NCI-H1092 treated with DMSO at 0.1 percent for 48 hours (cell line): Measurements from ENCODE around the gene RIMBP2.

ENCODE experiments used
- DNase-seq: peaks from one replicate; lab custom pipeline; 2025; lab: John Stamatoyannopoulos, UW

The RIMBP2 gene

GRCh38 chr12:130537051-130537450 is 179.0 kb downstream of the RIMBP2 start:
- no peak for DNase-seq

DNA sequence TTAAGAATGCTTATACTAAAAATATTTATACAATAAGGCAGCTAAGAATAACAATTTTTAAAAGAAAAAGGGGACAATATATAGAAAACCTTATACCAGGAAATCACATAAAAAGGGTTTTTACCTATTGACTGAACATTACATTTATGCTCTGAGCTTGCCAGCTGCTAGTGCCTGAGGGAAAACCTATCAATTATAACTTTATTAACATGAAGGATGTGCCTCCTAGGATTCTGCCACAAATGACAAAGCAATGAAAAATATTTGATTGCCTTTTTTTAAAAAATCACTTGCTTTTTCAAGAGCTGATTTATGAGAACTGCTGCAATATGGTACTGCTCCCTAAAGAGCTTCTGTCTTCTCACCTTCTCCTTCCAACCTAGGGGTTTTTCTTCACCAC is 185.7 kb downstream of the RIMBP2 start:
- DNase-seq, result no peak

GRCh38 chr12:130529781-130530180 is 186.3 kb downstream of the RIMBP2 start:
- no peak for DNase-seq

GRCh38 chr12:130527239-130527638 is 188.9 kb downstream of the RIMBP2 start:
- DNase-seq, result no peak

DNA sequence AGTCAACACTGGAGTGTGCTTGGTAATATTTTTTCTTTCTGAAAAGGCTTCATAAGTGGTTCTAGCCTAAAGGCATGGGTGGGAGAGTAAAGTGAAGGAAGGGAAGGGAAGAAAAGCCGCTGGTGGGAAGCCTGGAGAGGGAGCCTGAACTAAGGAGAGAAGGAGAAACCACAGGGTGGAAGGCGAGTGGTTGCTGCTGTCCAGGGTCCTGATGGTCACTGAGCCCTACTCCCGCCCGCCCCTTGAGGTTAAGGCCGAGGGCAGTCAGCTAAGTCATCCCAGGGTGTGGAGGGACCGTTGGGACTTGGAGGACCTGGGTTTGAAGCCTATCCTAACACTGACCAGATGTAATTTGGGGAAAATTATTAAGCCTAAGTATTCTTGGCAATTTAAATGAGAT is 189.3 kb downstream of the RIMBP2 start:
- no peak for DNase-seq

- DNase-seq, result no peak
Observed at GRCh38 chr12:130525384-130526172, 190.5 kb downstream of the RIMBP2 start.

DNA sequence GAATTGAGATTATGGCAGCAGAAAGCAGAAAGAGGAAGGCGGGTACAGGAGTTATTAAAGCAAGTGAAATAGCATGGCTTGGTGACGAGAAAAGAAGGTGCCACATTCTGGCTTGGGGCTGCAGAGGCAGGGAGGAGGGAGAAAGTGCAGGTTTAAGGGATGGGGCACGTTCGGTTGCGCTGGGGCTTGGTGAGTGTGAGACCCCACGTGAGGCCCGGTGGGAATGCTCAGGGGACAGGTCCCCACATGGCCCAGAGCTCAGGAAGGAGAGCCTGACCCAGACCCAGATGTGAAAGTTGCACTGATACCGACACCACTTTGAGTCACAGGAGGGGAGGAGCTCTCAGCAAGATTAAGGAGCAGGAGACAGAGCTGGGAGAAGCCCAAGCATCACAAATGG is 191.3 kb downstream of the RIMBP2 start:
- no peak for DNase-seq

- DNase-seq, result no peak
Observed at GRCh38 chr12:130523863-130524614, 192.1 kb downstream of the RIMBP2 start.

DNA sequence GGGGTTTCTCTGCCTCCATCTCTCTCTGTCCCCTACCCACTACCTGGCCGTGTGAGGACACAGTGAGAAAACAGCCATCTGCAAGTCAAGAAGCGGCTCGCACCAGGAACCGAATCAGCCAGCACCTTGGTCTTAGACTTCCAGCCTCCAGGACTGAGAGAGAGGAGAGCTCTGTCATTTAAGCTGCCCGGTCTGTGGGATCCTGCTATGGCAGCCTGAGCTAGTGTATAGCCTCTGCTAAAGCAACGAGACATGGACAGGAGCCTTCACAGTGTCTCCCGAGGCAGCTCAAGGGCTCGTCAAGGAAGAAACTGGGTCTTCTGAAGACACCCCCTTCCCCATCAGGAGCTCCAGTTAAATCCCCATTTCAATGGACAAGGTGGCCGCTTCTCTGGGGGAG is 192.9 kb downstream of the RIMBP2 start:
- no peak for DNase-seq

GRCh38 chr12:130522244-130522834 is 193.8 kb downstream of the RIMBP2 start:
- no peak for DNase-seq

DNA sequence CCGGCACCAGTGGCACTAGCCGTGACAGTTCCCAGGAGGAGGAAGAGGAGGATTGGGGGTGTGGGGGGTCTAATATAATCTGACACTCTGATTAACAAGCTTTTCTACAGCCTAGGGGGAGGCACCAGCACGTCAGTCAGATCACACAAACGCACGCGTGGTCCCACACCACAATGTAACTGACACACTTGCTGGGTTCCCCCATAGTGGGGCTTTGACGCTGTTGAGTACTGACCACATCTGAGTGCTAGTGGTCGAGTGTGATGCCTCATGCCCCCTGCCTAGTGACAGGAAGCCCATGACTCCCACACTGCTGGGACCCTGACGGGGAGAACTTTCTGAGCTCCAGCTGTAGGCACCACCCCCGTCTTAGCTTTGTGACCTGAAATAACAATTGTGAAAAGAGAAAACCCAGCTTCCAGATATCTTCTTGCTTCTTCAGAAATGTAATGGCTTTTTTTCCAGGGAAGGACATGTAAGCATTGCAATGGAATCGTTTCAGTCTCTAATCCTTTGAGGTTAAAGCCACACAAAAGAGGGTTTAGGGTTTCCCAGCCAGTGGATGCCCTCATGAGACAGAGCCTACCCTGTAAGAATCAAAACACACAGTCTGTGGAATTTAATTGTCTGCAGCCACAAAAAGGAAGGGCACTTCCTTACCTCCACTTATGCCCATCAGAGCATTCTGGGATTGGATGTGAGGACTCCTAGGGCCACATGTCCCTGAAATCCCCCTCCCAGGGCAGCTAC is 194.5 kb downstream of the RIMBP2 start:
- DNase-seq, result no peak

DNA sequence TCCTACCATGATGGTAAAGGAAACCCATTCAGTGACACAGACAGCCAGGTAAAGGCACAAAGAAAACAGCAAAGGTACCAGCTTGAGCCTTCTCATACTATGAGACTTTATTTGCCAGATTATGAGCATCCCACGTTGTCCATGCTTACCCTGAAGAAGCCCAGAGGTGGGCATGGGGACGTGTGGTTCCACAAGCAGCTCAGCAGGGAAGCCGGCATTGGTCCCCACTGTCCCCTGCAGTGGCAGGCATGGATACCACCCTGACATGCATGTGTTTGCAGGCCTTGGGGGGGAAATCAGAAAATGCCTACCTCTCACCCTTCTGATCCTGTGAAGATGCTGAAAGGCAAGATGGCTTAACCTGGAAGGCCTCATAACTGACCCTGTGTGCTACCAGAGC is 195.3 kb downstream of the RIMBP2 start:
- DNase-seq, result no peak

DNA sequence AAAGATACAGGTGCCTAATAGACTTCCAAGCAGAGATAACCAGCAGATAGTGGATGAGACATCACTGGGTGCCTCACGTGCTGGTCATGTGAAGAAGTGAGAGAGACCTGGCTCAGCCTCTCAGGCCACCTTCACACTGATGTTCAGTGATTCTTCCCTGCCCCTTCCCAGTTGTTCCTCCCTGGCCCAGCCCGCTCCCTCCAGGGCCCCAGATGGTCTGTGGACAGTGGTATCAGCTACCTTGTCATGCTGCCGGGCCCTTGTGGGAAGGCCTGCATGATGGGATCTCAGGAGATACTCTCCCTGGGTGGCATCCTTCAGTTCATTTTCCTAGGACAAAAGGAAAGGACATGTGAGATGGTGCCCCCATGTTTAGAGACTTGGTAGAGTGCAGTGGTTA is 198.5 kb downstream of the RIMBP2 start:
- no peak for DNase-seq

GRCh38 chr12:130514149-130514551 is 201.9 kb downstream of the RIMBP2 start:
- peak; percentile 73 for DNase-seq

GRCh38 chr12:130513556-130513955 is 202.5 kb downstream of the RIMBP2 start:
- no peak for DNase-seq

GRCh38 chr12:130511285-130511684 is 204.8 kb downstream of the RIMBP2 start:
- no peak for DNase-seq

GRCh38 chr12:130509454-130509853 is 206.6 kb downstream of the RIMBP2 start:
- DNase-seq, result no peak

DNA sequence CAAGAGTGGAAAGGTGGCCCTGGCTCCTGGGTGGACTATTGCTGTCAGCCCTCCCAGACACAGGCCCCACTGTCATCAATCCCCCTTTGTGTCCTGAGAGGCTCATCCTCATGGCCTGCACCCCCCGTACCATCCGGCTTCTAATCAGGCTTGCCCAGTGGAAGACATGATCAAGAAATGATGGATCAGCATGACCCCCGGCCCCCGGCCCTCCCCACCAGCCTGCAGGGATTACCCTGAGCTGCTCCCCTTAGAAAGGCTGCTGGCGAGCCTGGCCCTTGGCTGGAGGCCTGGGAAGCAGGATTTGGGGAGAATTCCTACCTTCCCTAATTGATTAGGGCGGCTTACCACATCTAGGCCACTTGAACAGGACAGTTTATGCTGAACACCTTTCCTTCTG is 207.3 kb downstream of the RIMBP2 start:
- no peak for DNase-seq

DNA sequence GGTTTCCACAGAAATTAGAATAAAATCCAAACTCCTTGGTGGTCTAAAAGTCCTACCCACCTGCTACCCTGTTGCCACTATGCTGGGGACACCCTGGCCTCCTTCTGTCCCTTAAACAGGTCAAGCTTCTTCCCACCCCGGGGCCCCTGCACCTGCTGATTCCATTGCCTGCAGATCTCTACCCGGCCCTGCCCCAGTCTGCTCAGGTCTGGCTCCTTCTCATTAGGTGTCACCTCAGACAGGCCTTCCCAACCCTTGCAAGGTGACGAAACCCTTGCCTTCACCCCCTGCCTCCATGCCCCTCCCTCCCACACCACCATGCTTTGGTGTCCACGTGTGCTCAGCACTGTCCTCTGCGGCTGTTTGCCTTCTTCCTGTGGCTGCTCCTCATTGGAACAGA is 207.8 kb downstream of the RIMBP2 start:
- no peak for DNase-seq

- no peak for DNase-seq
Observed at GRCh38 chr12:130506844-130507243, 209.3 kb downstream of the RIMBP2 start.

DNA sequence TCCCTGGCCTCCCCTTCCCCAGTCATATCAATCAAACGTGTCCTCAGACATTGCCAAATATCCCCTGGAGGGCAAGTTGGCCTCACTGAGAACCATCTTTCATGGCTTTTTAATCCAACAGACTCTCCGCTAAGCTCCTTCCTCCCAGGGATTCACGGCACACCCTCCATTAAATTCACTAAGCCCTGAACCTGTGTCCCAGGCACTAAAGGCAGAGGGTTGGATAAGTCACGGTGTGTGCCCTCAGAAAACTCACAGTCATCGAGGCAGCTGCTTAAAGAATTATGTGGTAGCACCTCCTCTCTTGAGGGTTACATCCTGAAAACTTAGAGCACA is 211.3 kb downstream of the RIMBP2 start:
- no peak for DNase-seq

DNA sequence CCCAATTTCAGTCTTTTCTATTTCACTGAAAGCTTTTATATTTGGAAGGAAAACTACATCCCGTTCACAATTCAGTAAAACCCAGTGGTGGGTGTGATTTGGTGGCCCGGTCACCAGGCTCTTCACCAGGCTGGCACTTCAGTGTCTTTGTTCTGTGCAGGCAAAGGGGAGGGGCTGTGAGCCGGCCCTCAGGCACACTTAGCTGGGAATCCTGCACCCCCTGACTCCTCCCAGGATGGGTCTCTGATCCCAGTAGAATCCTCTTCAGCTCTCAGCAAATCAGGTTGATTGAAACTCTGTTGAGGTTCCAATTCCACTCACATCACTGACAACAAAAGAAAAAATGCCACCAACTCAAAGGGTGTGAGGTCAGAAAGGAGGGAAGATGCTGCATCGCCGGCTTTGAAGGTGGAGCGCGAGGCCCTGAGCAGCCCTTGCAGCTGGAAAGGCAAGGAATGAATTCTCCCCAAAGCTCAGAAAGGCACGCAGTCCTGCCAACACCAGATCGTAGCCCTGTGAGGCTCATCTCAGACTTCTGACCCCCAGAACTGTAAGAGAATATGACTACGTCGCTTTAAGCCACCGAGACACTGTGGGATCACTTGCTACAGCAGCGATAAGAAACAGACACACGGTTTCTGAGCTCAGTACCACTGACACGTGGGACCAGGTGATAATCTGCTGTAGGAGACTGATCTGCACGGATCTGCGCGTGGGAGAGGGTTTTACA is 211.8 kb downstream of the RIMBP2 start:
- DNase-seq, result no peak
